ACC112 (cell line): ENCODE data around the gene TRIM63.

Experiments
- H2AFZ ChIP-seq: fragments of 200-600 bp; sonication (generic); one replicate; pipeline ENCODE4 v1.6.0; 2017; ENCODE audit warnings: antibody characterized with exemption, low read length; ENCODE audit not compliant: unreplicated experiment
- H3K27ac ChIP-seq: fragments of 200-600 bp; sonication (generic); 2 replicates; pipeline ENCODE4 v1.5.1; 2014; ENCODE audit warnings: low read depth, mild to moderate bottlenecking, antibody characterized with exemption, low read length, moderate library complexity
- H3K27me3 ChIP-seq: fragments of 200-600 bp; sonication (generic); 2 replicates; pipeline ENCODE4 v1.6.1; 2014; ENCODE audit warnings: mild to moderate bottlenecking, antibody characterized with exemption, low read length, moderate library complexity, mixed read lengths; ENCODE audit not compliant: insufficient read depth
- H3K36me3 ChIP-seq: fragments of 200-600 bp; sonication (generic); 2 replicates; pipeline ENCODE4 v1.6.1; 2016; ENCODE audit warnings: mild to moderate bottlenecking, antibody characterized with exemption, low read length, moderate library complexity, mixed read lengths; ENCODE audit not compliant: insufficient read depth
- H3K4me1 ChIP-seq: fragments of 200-600 bp; sonication (generic); one replicate; pipeline ENCODE4 v1.6.1; 2016; ENCODE audit warnings: low read length, mixed read lengths; ENCODE audit not compliant: insufficient read depth, unreplicated experiment, control insufficient read depth
- H3K4me3 ChIP-seq: fragments of 200-600 bp; sonication (generic); 2 replicates; pipeline ENCODE4 v1.5.1; 2014; ENCODE audit warnings: mild to moderate bottlenecking, low read depth, low read length
- H3K79me2 ChIP-seq: fragments of 200-600 bp; sonication (generic); one replicate; pipeline ENCODE4 v1.6.0; 2016; ENCODE audit warnings: low read length; ENCODE audit not compliant: control insufficient read depth, unreplicated experiment, insufficient read depth

TRIM63 gene

GRCh38 chr1:26014179-26014578, 53.3 kb downstream of the TRIM63 start:
- no peak overlapping the region for H3K27ac ChIP-seq
- H3K27me3 ChIP-seq, result no peaks in the 10 kb centered on the region
- H3K36me3 ChIP-seq, result no peaks in the 10 kb centered on the region
- H3K4me1 ChIP-seq, result peaks cover 5% of the 10 kb centered on the region
- no peaks in the 10 kb centered on the region for H3K79me2 ChIP-seq
- H2AFZ ChIP-seq, result no peak overlapping the region
- H3K4me3 ChIP-seq, result no peak overlapping the region

- Histone ChIP-seq H3K4me1 (peaks cover 5% of the 10 kb centered on the region), H2AFZ (no peak overlapping the region), H3K27me3 (no peaks in the 10 kb centered on the region), H3K36me3 (no peaks in the 10 kb centered on the region), H3K27ac (no peak overlapping the region), H3K79me2 (no peaks in the 10 kb centered on the region), H3K4me3 (no peak overlapping the region)
Observed at GRCh38 chr1:26012864-26013263, 54.6 kb downstream of the TRIM63 start.

- Histone ChIP-seq H2AFZ (no peak overlapping the region), H3K36me3 (no peaks in the 10 kb centered on the region), H3K79me2 (no peaks in the 10 kb centered on the region), H3K27ac (no peak overlapping the region), H3K27me3 (no peaks in the 10 kb centered on the region), H3K4me1 (peaks cover 5% of the 10 kb centered on the region), H3K4me3 (no peak overlapping the region)
Observed at GRCh38 chr1:26010825-26011224, 56.6 kb downstream of the TRIM63 start.

GRCh38 chr1:26009796-26010447, 57.5 kb downstream of the TRIM63 start:
- Histone ChIP-seq H3K36me3 (no peaks in the 10 kb centered on the region), H3K79me2 (no peaks in the 10 kb centered on the region), H3K4me1 (no peaks in the 10 kb centered on the region), H2AFZ (no peak overlapping the region), H3K4me3 (no peak overlapping the region), H3K27ac (no peak overlapping the region), H3K27me3 (no peaks in the 10 kb centered on the region)

- no peak overlapping the region for H2AFZ ChIP-seq
- no peak overlapping the region for H3K4me3 ChIP-seq
- no peaks in the 10 kb centered on the region for H3K4me1 ChIP-seq
- no peaks in the 10 kb centered on the region for H3K79me2 ChIP-seq
- H3K27me3 ChIP-seq, result no peaks in the 10 kb centered on the region
- H3K27ac ChIP-seq, result no peak overlapping the region
- H3K36me3 ChIP-seq, result no peaks in the 10 kb centered on the region
Observed at GRCh38 chr1:26006710-26007109, 60.7 kb downstream of the TRIM63 start.

- Histone ChIP-seq H3K27ac (no peak overlapping the region), H3K79me2 (no peaks in the 10 kb centered on the region), H3K36me3 (no peaks in the 10 kb centered on the region), H3K27me3 (no peaks in the 10 kb centered on the region), H2AFZ (no peak overlapping the region), H3K4me1 (no peaks in the 10 kb centered on the region), H3K4me3 (no peak overlapping the region)
Observed at GRCh38 chr1:26005434-26006105, 61.9 kb downstream of the TRIM63 start.

GRCh38 chr1:26003756-26004155, 63.7 kb downstream of the TRIM63 start:
- no peak overlapping the region for H3K27ac ChIP-seq
- no peaks in the 10 kb centered on the region for H3K36me3 ChIP-seq
- H3K27me3 ChIP-seq, result no peaks in the 10 kb centered on the region
- H3K4me1 ChIP-seq, result peaks cover under 1% of the 10 kb centered on the region
- H2AFZ ChIP-seq, result no peak overlapping the region
- no peaks in the 10 kb centered on the region for H3K79me2 ChIP-seq
- no peak overlapping the region for H3K4me3 ChIP-seq

- H3K4me1 ChIP-seq, result peaks cover 4% of the 10 kb centered on the region
- no peak overlapping the region for H3K27ac ChIP-seq
- H2AFZ ChIP-seq, result no peak overlapping the region
- no peaks in the 10 kb centered on the region for H3K79me2 ChIP-seq
- no peaks in the 10 kb centered on the region for H3K36me3 ChIP-seq
- no peak overlapping the region for H3K4me3 ChIP-seq
- no peaks in the 10 kb centered on the region for H3K27me3 ChIP-seq
Observed at GRCh38 chr1:26003262-26003661, 64.2 kb downstream of the TRIM63 start.
